GM12891 (cell line): Measurements from ENCODE around the gene TP53BP2.

ENCODE experiments used
- PAX5 ChIP-seq: IDR thresholded peaks from 2 replicates; pipeline ENCODE4 v1.6.1; 2011; ENCODE audit warnings: low read length, moderate library complexity, mild to moderate bottlenecking; ENCODE audit not compliant: insufficient read depth, severe bottlenecking
- POLR2A ChIP-seq: IDR thresholded peaks from 2 replicates; pipeline ENCODE4 v1.6.1; 2011; ENCODE audit warnings: low read depth, low read length, control low read depth
- POLR2AphosphoS5 ChIP-seq: IDR thresholded peaks from 2 replicates; pipeline ENCODE4 v1.6.1; 2011; ENCODE audit warnings: low read depth, low read length, control low read depth
- TAF1 ChIP-seq: IDR thresholded peaks from 2 replicates; pipeline ENCODE4 v1.6.1; 2011; ENCODE audit warnings: low read depth, low read length, control low read depth

DNA sequence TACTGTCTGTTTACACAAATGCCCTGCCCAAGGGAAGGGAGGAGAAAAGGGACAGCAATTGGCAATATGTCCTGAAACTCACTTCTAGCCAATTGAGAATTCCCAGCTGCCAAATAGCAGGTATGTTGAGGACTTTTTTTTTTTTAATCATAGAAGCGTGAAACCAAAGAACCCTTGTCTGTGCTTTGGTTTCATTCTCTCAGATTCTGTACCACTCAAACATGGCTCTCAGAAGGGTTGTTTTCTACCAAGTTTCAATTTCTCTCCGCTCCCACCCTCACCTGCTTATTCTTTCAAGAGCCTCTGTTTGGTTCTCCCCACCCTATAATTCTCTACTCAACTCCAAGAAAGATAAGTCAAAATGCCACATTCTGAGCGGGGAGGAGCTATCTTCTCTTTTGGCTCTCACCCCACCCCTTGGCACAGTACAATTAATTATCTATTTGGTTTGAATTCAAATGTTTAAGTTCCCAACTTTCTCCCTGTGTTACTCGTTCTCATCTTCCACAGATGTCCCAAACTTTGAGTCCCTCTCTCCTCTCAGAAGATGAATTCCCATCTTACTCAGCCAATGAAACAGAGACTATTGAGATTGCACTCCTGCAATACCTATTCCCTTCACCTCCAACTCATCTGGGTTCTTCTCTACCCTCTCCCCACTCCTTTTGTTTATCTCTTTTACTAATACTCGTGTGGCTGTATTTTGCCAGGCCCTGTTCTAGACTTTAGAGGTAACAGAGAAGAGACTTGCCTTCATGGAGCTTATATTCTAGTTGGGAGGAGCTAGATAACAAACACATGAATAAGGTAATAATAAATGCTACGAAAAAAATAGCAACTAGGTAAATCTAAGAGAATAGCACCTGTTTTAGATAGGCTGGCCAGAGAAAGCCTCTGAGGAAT, 3.9 kb upstream of the TP53BP2 start:
- TF ChIP-seq POLR2A (no peak), POLR2AphosphoS5 (no peak), TAF1 (no peak), PAX5 (no peak)
